Loucy (cell line): ENCODE measurements around the gene ASB10.

Source experiments
- EZH2phosphoT487 ChIP-seq: fragments of 200-600 bp; IDR thresholded peaks from 2 replicates; pipeline ENCODE4 v1.6.1; 2018; ENCODE audit warnings: antibody characterized with exemption, mild to moderate bottlenecking, moderate library complexity, borderline replicate concordance
- TF ChIP-seq, protein P1 (sequence below): fragments of 200-600 bp; sonication (generic); conservative IDR thresholded peaks from 2 replicates; pipeline ENCODE4 v1.5.1; 2014; ENCODE audit warnings: mild to moderate bottlenecking, antibody characterized with exemption, low read length

DNA sequence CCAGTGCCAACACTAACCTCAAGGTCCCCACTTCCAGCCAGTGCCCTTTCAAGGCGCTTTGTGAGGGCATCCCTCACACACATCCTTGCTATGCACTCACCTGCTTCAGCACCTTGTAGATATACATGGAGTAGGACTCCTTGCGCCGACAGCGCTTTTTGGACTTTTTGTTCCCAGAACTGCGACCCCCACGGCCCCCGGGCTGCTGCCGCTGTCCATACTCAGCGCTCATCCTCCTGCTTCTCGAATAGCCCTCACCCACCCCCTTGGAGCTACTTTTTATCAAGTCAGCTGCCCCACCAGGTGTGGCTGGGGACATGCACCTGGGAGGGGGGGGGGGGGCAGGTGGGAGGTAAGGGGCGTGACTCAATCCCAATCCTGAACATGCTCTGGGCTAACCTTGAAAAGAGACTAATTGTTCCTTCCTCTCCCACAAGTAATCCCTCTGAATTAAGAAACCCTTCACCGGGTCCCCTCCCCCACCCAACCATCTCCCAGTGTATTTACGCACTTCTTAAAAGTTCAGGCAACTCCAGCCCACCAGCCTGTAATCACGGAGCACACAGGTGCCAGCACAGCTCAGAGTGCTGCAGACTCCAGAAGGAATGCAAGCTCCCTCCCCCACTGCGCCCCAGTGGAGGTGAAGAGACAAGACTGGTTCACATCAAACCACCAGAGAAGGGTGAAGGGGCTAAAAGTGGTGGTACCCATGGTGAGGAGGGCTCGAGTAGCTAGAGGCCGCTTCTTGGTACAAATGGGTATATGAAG, 23.2 kb upstream of the ASB10 start, which contains the start of gene H2BK1:
- TF ChIP-seq, protein P1, sequence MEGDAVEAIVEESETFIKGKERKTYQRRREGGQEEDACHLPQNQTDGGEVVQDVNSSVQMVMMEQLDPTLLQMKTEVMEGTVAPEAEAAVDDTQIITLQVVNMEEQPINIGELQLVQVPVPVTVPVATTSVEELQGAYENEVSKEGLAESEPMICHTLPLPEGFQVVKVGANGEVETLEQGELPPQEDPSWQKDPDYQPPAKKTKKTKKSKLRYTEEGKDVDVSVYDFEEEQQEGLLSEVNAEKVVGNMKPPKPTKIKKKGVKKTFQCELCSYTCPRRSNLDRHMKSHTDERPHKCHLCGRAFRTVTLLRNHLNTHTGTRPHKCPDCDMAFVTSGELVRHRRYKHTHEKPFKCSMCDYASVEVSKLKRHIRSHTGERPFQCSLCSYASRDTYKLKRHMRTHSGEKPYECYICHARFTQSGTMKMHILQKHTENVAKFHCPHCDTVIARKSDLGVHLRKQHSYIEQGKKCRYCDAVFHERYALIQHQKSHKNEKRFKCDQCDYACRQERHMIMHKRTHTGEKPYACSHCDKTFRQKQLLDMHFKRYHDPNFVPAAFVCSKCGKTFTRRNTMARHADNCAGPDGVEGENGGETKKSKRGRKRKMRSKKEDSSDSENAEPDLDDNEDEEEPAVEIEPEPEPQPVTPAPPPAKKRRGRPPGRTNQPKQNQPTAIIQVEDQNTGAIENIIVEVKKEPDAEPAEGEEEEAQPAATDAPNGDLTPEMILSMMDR = no peak
- TF ChIP-seq EZH2phosphoT487 = no peak
